Right renal pelvis (tissue), 4 donors: ENCODE results near the gene FOXRED1. TPM values are rescaled to one million over a fixed set of nuclear protein-coding genes. Genes with fewer than 3 reads are reported as not detected.

Experiments
- DNase-seq, 4 donors: peaks; one replicate each; pipeline ENCODE4 v3.0.0-alpha.2; 2013; ENCODE audit warnings: low read depth in 4 of 4, low spot score in 3 of 4, missing footprints in 1 of 4
- polyA plus RNA-seq, 4 donors: library from polyadenylated mRNA; unstranded; fragments of 120-200 nt; gene quantifications; one replicate each; pipeline ENCODE4 v1.2.1, GENCODE V29; 2013; ENCODE audit not compliant: insufficient read length in 4 of 4

Gene FOXRED1
- polyA plus RNA-seq, 4 donors, result 31.2 to 36.7 (median 34.1) TPM

- peak in 3 of 4 donors; percentile 63 to 72 (median 69) for DNase-seq
Observed at GRCh38 chr11:126310200-126310991, 41.4 kb downstream of the FOXRED1 start.

- DNase-seq, result no peak
Observed at GRCh38 chr11:126310992-126311310, 42.0 kb downstream of the FOXRED1 start.

- DNase-seq, result no peak
Observed at GRCh38 chr11:126311401-126312291, 42.7 kb downstream of the FOXRED1 start.

GRCh38 chr11:126312961-126313360 is 44.0 kb downstream of the FOXRED1 start:
- DNase-seq, result no peak

- no peak for DNase-seq
Observed at GRCh38 chr11:126313826-126314225, 44.9 kb downstream of the FOXRED1 start.

GRCh38 chr11:126317432-126317755 is 48.4 kb downstream of the FOXRED1 start:
- DNase-seq, result no peak

GRCh38 chr11:126317756-126318573 is 49.0 kb downstream of the FOXRED1 start:
- no peak for DNase-seq

GRCh38 chr11:126318574-126319373 is 49.8 kb downstream of the FOXRED1 start:
- DNase-seq, result no peak

GRCh38 chr11:126319374-126319740 is 50.4 kb downstream of the FOXRED1 start:
- no peak for DNase-seq

GRCh38 chr11:126322996-126323395 is 54.0 kb downstream of the FOXRED1 start:
- DNase-seq, result no peak

GRCh38 chr11:126327281-126328000 is 58.5 kb downstream of the FOXRED1 start:
- DNase-seq, result no peak

Other genes with a start within 250 kb of the FOXRED1 start
- 10 to 100 TPM; 25.3 to 27.7 (median 26.2) TPM for gene CDON, start 206.3 kb upstream of the FOXRED1 start, polyA plus RNA-seq
- 10 to 100 TPM; 29.8 to 32.5 (median 30.9) TPM for gene RPUSD4, start 57.5 kb upstream of the FOXRED1 start, polyA plus RNA-seq
- gene FAM118B, start 57.4 kb upstream of the FOXRED1 start, polyA plus RNA-seq, result 10 to 100 TPM; 27.3 to 32.9 (median 30.9) TPM
- gene SRPRA, start 259 bp upstream of the FOXRED1 start, polyA plus RNA-seq, result 10 to 100 TPM; 79.3 to 89.1 (median 82.9) TPM
- 10 to 100 TPM; 10.5 to 13.3 (median 11.3) TPM for gene TIRAP, start 13.9 kb downstream of the FOXRED1 start, polyA plus RNA-seq
- 10 to 100 TPM; 14.8 to 17.7 (median 16.0) TPM for gene DCPS, start 34.9 kb downstream of the FOXRED1 start, polyA plus RNA-seq
- 10 to 100 TPM; 17.1 to 21.9 (median 19.6) TPM for gene ST3GAL4, start 86.5 kb downstream of the FOXRED1 start, polyA plus RNA-seq